ENCODE results near the gene BCL7C. TPM values are rescaled to one million over a fixed set of nuclear protein-coding genes. Genes with fewer than 3 reads are reported as not detected.

BCL7C gene
- polyA plus RNA-seq, 1 experiment, result 27.7 TPM

DNA sequence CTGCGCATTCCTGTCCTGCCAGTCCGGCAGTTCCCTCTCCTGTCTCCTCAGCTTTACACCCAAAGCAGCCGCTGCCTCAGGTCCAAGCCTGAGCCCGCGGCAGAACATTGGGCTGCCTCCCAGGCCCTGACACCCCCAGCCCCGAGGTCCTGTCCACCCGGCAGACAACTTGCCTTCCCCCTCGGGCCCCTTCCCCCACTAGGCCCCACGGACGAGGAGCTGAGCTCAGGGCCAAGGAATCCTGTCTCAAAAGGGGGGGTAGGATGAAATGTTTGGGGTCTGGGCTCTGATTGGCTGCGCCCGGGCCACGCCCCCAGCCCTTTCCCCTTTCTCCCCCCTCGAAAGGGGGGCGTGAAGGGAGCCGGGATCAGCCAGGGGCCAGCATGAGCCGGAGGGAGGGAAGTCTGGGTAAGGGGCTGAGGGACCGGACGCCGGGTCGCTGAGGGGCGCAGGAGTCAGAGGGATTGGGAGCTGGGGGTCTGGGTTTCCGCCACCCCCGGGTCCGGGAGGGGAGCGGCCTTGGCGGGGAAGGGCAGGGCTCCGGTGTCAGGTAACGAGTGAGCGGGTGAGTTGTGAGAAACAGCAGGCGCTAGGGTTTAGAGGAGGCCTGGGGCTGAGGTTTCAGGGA lies 2.5 kb upstream of the BCL7C start, which contains the start of gene CTF1:
Gene CTF1, plus strand, starts transcription at position 354 of the 628 bp plus-strand sequence. Its CDS starts 30 bp downstream, at position 384.
- POLR2A ChIA-PET, result interaction anchor here (0.6 to 1.7 kb wide), 5 partner anchors 10 to 148 kb away, joined by 3 to 13 read pairs (median 5); partner anchors contain the start of gene PHKG2
- peaks cover 4% of the 10 kb centered on the region; the same call in 1 of the 2 replicates for H3K9me3 ChIP-seq (ENCODE audit: control insufficient read depth, insufficient read depth, low read length)
- peak; percentile 78 for DNase-seq (ENCODE audit: low read depth, low spot score)
- no peaks in the 10 kb centered on the region for H3K27me3 ChIP-seq (ENCODE audit: control insufficient read depth, insufficient read depth, low read length)
- peak within 1 kb of the TSS; percentile 72 for H3K4me3 ChIP-seq (ENCODE audit: low read depth, low read length)
- CTCF ChIA-PET, result interaction anchor here (0.5 to 2.1 kb wide), 2 partner anchors 8 to 52 kb away, joined by 6 to 9 read pairs; no protein-coding TSS in a partner anchor
- H3K27ac ChIP-seq (ENCODE audit: low read depth, low read length), result peak within 1 kb of the TSS; percentile 99
- TF ChIP-seq, protein P1, sequence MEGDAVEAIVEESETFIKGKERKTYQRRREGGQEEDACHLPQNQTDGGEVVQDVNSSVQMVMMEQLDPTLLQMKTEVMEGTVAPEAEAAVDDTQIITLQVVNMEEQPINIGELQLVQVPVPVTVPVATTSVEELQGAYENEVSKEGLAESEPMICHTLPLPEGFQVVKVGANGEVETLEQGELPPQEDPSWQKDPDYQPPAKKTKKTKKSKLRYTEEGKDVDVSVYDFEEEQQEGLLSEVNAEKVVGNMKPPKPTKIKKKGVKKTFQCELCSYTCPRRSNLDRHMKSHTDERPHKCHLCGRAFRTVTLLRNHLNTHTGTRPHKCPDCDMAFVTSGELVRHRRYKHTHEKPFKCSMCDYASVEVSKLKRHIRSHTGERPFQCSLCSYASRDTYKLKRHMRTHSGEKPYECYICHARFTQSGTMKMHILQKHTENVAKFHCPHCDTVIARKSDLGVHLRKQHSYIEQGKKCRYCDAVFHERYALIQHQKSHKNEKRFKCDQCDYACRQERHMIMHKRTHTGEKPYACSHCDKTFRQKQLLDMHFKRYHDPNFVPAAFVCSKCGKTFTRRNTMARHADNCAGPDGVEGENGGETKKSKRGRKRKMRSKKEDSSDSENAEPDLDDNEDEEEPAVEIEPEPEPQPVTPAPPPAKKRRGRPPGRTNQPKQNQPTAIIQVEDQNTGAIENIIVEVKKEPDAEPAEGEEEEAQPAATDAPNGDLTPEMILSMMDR (IDR thresholded peaks at IDR 0.05; ENCODE audit: low read depth, low read length), result no peak

DNA sequence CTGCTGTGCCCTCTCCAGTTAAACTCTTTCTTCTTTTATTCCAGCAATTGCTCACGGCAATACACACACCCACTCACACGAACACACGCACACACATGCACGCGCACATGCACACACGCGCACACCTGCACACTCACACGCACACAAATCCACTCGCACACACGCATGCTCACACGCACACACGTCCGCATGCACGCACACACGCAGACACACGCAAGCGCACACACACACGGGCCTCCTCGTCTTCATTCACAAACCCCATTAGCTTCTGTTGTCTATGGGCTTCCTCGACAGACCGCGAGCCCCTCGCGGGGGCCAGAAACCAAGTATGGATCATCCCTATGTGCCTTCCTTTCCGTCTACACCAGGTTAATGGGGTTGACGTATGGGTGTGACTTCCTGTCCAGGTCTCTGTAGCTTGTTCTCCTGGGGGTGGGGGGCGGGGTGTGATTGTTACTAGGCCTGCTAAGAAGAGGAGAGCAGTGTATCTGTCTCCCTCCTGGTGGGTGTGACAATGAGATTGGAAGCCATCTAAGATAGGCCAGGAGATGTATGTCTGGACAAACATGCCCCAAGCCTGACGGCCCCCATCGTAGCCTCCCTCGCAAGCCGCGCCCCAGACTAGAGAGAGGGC lies 1.9 kb upstream of the BCL7C start:
- TF ChIP-seq, protein P1 (IDR thresholded peaks at IDR 0.05; ENCODE audit: low read depth, low read length), result no peak
- ChIA-PET POLR2A (interaction anchor here (0.6 to 1.7 kb wide), 5 partner anchors 11 to 148 kb away, joined by 3 to 13 read pairs (median 5); partner anchors contain the start of gene PHKG2), CTCF (interaction anchor here (2.1 kb wide), 1 partner anchor 51 kb away, joined by 9 read pairs; no protein-coding TSS in a partner anchor)
- no peaks in the 10 kb centered on the region for H3K27me3 ChIP-seq (ENCODE audit: control insufficient read depth, insufficient read depth, low read length)
- peaks cover 4% of the 10 kb centered on the region; the same call in 1 of the 2 replicates for H3K9me3 ChIP-seq (ENCODE audit: control insufficient read depth, insufficient read depth, low read length)
- peak overlapping the region; percentile 72 for H3K4me3 ChIP-seq (ENCODE audit: low read depth, low read length)
- peak overlapping the region; percentile 99 for H3K27ac ChIP-seq (ENCODE audit: low read depth, low read length)
- no peak for DNase-seq (ENCODE audit: low read depth, low spot score)

DNA sequence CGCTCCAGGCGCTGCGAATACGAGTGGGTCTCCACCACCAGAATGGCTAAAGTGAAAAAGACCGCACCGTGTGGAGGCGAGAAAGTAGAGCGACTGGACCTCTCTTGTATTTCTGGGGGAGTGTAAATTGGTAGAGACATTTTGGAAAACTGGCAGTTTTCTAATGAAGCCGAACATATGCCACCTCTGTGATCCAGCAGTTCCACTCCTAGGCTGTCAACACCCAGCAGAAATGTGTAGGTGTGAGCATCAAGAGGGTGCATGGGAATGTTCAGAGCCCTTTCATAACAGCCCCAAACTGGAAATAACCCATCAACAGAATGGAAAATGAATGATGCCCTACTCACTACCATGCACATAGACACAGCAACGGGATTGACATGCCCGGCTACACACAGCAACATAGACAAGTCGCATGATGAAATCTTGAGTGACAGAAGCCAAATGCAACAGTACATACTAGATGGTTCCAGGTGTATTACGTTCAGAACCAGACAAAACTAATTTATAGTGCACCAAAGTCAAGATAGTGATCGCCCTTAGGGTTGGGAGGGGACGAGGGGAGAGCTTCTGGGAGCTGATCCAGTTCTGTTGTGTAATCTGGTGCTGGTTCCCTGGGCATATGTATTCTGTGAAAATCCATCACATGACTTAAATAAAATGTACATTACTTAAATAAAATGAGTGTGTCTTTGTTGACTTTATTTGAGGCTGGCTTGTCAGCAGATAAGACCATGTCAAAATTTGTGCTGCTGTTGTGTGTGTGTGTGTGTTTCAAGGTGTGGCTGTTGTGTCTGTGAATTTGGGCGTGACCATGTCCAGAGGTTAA lies 877 bp upstream of the BCL7C start:
- ChIA-PET CTCF (interaction anchor here (0.6 kb wide), 1 partner anchor 100 kb away, joined by 3 read pairs; no protein-coding TSS in a partner anchor), POLR2A (no interaction called here)
- H3K9me3 ChIP-seq (ENCODE audit: control insufficient read depth, insufficient read depth, low read length), result peaks cover 4% of the 10 kb centered on the region; the same call in 1 of the 2 replicates
- no peak for DNase-seq (ENCODE audit: low read depth, low spot score)
- H3K27me3 ChIP-seq (ENCODE audit: control insufficient read depth, insufficient read depth, low read length), result no peaks in the 10 kb centered on the region
- no peak overlapping the region for H3K27ac ChIP-seq (ENCODE audit: low read depth, low read length)
- TF ChIP-seq, protein P1 (IDR thresholded peaks at IDR 0.05; ENCODE audit: low read depth, low read length), result no peak
- peak overlapping the region; percentile 63 for H3K4me3 ChIP-seq (ENCODE audit: low read depth, low read length)

DNA sequence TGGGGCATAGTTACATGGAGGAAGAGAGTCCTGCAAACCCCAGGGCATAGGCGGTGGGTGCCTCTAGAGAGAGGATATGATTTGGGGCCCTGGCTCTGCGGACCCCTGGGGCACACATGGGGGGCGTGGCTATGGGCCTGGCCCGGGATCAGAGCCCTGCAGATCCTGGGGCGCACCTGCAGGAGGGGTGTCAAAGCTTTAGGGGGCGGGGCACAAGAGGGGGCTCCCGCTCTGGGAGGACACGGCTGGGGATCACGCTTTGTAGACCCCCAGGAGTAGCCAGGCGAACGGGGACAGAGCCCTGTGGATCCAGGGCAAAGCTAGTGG lies 497 bp downstream of the BCL7C start:
- Histone ChIP-seq H3K27ac (ENCODE audit: low read depth, low read length) (peak overlapping the region; percentile 52), H3K27me3 (ENCODE audit: control insufficient read depth, insufficient read depth, low read length) (no peaks in the 10 kb centered on the region), H3K9me3 (ENCODE audit: control insufficient read depth, insufficient read depth, low read length) (peaks cover 4% of the 10 kb centered on the region; the same call in 1 of the 2 replicates), H3K4me3 (ENCODE audit: low read depth, low read length) (peak overlapping the region; percentile 93)
- TF ChIP-seq, protein P1 (IDR thresholded peaks at IDR 0.05; ENCODE audit: low read depth, low read length), result no peak
- ChIA-PET POLR2A (interaction anchor here (0.6 to 0.8 kb wide), 5 partner anchors 8 to 259 kb away, joined by 3 to 4 read pairs (median 3); no protein-coding TSS in a partner anchor), CTCF (interaction anchor here (0.6 to 2.2 kb wide), 4 partner anchors 8 to 48 kb away, joined by 3 to 10 read pairs (median 6); no protein-coding TSS in a partner anchor)
- DNase-seq (ENCODE audit: low read depth, low spot score), result no peak
